Measurements from ENCODE around the gene PTPRK. TPM values are rescaled to one million over a fixed set of nuclear protein-coding genes. Genes with fewer than 3 reads are reported as not detected.

Gene PTPRK
- total and polyA plus RNA-seq, 2 of the 13 experiments (the other 11 are each of a cell fraction or from before 2014, with no cell fraction given): 43.6 to 98.3 TPM

DNA sequence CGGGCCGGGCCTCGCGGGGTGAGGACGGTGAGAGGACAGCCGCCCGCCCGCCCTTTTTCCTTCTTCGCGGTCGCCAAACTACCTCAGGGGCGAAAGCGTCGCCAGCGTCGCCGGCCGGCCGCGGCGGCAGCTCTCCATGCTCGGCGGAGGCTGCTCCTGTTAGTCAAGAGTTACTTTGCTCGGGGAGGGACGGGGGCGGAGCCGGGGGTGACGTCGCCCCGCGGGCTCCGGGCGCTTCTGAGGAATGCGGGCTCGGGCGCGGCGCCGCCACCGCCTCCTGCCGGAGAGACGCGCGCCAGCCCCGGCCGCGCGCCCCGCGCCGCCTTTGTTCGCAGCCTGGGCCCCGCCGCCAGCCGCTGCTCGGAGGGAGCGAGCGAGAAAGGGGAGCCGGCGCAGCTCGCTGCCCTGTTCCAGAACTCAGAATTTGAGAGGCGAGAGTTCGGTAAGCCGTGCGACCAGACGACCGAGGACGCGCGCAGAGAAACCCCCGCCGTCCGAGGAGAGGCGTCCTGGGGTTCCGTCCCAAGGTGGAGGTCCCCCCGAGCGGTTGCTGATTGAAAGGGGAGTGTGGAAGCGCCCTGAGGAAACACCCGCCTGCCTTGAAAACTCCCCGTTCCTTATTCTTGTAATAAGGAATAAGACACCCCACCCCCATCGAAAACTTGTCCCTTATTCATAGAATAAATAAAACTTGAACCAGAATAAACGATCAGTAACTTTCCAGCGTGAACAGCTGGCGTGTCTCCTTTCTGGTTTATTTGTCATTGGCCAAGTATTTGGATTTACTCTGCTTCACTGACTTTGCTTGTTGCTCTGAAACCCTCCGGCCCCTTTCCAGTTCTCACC is at the start of gene PTPRK (continued):
- TF ChIP-seq, protein P1, sequence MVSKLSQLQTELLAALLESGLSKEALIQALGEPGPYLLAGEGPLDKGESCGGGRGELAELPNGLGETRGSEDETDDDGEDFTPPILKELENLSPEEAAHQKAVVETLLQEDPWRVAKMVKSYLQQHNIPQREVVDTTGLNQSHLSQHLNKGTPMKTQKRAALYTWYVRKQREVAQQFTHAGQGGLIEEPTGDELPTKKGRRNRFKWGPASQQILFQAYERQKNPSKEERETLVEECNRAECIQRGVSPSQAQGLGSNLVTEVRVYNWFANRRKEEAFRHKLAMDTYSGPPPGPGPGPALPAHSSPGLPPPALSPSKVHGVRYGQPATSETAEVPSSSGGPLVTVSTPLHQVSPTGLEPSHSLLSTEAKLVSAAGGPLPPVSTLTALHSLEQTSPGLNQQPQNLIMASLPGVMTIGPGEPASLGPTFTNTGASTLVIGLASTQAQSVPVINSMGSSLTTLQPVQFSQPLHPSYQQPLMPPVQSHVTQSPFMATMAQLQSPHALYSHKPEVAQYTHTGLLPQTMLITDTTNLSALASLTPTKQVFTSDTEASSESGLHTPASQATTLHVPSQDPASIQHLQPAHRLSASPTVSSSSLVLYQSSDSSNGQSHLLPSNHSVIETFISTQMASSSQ (IDR thresholded peaks at IDR 0.05; ENCODE audit: low read depth): no peak; the same call in 1 of the 2 replicates
- TF ChIP-seq, protein P1 (CRISPR knock-in tag; IDR thresholded peaks at IDR 0.05; ENCODE audit: borderline replicate concordance): peak; percentile 41
- TF ChIP-seq, protein P2, sequence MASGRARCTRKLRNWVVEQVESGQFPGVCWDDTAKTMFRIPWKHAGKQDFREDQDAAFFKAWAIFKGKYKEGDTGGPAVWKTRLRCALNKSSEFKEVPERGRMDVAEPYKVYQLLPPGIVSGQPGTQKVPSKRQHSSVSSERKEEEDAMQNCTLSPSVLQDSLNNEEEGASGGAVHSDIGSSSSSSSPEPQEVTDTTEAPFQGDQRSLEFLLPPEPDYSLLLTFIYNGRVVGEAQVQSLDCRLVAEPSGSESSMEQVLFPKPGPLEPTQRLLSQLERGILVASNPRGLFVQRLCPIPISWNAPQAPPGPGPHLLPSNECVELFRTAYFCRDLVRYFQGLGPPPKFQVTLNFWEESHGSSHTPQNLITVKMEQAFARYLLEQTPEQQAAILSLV (CRISPR knock-in tag; IDR thresholded peaks at IDR 0.05; ENCODE audit: borderline replicate concordance): no peak; the same call in 1 of the 2 replicates
- TF ChIP-seq KDM1A (CRISPR knock-in tag; IDR thresholded peaks at IDR 0.05): no peak
- TF ChIP-seq RFX5 (IDR thresholded peaks at IDR 0.05; ENCODE audit: low read depth, low read length): no peak
- TF ChIP-seq, protein P3, sequence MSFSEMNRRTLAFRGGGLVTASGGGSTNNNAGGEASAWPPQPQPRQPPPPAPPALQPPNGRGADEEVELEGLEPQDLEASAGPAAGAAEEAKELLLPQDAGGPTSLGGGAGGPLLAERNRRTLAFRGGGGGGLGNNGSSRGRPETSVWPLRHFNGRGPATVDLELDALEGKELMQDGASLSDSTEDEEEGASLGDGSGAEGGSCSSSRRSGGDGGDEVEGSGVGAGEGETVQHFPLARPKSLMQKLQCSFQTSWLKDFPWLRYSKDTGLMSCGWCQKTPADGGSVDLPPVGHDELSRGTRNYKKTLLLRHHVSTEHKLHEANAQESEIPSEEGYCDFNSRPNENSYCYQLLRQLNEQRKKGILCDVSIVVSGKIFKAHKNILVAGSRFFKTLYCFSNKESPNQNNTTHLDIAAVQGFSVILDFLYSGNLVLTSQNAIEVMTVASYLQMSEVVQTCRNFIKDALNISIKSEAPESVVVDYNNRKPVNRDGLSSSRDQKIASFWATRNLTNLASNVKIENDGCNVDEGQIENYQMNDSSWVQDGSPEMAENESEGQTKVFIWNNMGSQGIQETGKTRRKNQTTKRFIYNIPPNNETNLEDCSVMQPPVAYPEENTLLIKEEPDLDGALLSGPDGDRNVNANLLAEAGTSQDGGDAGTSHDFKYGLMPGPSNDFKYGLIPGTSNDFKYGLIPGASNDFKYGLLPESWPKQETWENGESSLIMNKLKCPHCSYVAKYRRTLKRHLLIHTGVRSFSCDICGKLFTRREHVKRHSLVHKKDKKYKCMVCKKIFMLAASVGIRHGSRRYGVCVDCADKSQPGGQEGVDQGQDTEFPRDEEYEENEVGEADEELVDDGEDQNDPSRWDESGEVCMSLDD (CRISPR knock-in tag; IDR thresholded peaks at IDR 0.05; ENCODE audit: borderline replicate concordance): no peak
- peak; percentile 21; the same call in 1 of the 2 replicates for TF ChIP-seq ZNF709 (CRISPR knock-in tag; IDR thresholded peaks at IDR 0.05)
- TF ChIP-seq, protein P4, sequence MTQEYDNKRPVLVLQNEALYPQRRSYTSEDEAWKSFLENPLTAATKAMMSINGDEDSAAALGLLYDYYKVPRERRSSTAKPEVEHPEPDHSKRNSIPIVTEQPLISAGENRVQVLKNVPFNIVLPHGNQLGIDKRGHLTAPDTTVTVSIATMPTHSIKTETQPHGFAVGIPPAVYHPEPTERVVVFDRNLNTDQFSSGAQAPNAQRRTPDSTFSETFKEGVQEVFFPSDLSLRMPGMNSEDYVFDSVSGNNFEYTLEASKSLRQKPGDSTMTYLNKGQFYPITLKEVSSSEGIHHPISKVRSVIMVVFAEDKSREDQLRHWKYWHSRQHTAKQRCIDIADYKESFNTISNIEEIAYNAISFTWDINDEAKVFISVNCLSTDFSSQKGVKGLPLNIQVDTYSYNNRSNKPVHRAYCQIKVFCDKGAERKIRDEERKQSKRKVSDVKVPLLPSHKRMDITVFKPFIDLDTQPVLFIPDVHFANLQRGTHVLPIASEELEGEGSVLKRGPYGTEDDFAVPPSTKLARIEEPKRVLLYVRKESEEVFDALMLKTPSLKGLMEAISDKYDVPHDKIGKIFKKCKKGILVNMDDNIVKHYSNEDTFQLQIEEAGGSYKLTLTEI (CRISPR knock-in tag; conservative IDR thresholded peaks at IDR 0.05): no peak
- no peak for TF ChIP-seq TBL1XR1 (IDR thresholded peaks at IDR 0.05; ENCODE audit: borderline replicate concordance, low read length, partially characterized antibody)
- TF ChIP-seq ZNF883 (CRISPR knock-in tag; IDR thresholded peaks at IDR 0.05; ENCODE audit: not compliant biosample characterization): peak; percentile 67
- TF ChIP-seq MAFK (conservative IDR thresholded peaks at IDR 0.05 in 1 of 2, IDR thresholded peaks at IDR 0.05 in 1 of 2; ENCODE audit: low read length in 2 of 2): no peak
- TF ChIP-seq, protein P5, sequence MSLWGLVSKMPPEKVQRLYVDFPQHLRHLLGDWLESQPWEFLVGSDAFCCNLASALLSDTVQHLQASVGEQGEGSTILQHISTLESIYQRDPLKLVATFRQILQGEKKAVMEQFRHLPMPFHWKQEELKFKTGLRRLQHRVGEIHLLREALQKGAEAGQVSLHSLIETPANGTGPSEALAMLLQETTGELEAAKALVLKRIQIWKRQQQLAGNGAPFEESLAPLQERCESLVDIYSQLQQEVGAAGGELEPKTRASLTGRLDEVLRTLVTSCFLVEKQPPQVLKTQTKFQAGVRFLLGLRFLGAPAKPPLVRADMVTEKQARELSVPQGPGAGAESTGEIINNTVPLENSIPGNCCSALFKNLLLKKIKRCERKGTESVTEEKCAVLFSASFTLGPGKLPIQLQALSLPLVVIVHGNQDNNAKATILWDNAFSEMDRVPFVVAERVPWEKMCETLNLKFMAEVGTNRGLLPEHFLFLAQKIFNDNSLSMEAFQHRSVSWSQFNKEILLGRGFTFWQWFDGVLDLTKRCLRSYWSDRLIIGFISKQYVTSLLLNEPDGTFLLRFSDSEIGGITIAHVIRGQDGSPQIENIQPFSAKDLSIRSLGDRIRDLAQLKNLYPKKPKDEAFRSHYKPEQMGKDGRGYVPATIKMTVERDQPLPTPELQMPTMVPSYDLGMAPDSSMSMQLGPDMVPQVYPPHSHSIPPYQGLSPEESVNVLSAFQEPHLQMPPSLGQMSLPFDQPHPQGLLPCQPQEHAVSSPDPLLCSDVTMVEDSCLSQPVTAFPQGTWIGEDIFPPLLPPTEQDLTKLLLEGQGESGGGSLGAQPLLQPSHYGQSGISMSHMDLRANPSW (CRISPR knock-in tag; IDR thresholded peaks at IDR 0.05; ENCODE audit: borderline replicate concordance): no peak
- TF ChIP-seq NRL (CRISPR knock-in tag; IDR thresholded peaks at IDR 0.05; ENCODE audit: borderline replicate concordance): no peak; the same call in 1 of the 2 replicates
- TF ChIP-seq ZNF614 (CRISPR knock-in tag; IDR thresholded peaks at IDR 0.05; ENCODE audit: borderline replicate concordance): no peak; the same call in none of the 2 replicates

Data from HepG2 (cell line).